IgD-negative memory B cell (primary cell): ENCODE results near the gene TMEM41B. TPM values are rescaled to one million over a fixed set of nuclear protein-coding genes. Genes with fewer than 3 reads are reported as not detected.
"Not testable (repeated sequence)": the region's sequence is repeated elsewhere in the genome, so short reads cannot be mapped to it uniquely, and the experiment has no call there.

Source experiments
- H3K27ac Mint-ChIP-seq, 3 donors: one replicate each; pipeline ENCODE4 v1.8.0; 2020 to 2022; ENCODE audit warnings: mild to moderate bottlenecking in 3 of 3, mixed read lengths in 3 of 3, moderate library complexity in 1 of 3
- H3K27me3 Mint-ChIP-seq: one replicate; pipeline ENCODE4 v1.8.0; 2021; ENCODE audit warnings: mixed read lengths
- H3K36me3 Mint-ChIP-seq: one replicate; pipeline ENCODE4 v1.8.0; 2020; ENCODE audit warnings: mild to moderate bottlenecking, mixed read lengths
- H3K4me1 Mint-ChIP-seq, 3 donors: one replicate each; pipeline ENCODE4 v1.8.0; 2020 to 2022; ENCODE audit warnings: mixed read lengths in 3 of 3, mild to moderate bottlenecking in 1 of 3
- H3K4me3 Mint-ChIP-seq, 4 donors: one replicate each; pipeline ENCODE4 v1.8.0; 2020 to 2022; ENCODE audit warnings: mild to moderate bottlenecking in 4 of 4, mixed read lengths in 4 of 4, moderate library complexity in 3 of 4
- H3K9me3 Mint-ChIP-seq, 3 donors: one replicate each; pipeline ENCODE4 v1.8.0; 2020 to 2021; ENCODE audit warnings: mixed read lengths in 3 of 3, mild to moderate bottlenecking in 1 of 3
- polyA plus RNA-seq: library from polyadenylated mRNA; unstranded; fragments of 300-500 nt; fragmentation: Illumina TruSeq; gene quantifications from one replicate; pipeline ENCODE4 v1.2.3, GENCODE V29; 2021

TMEM41B gene
- 9.0 TPM for polyA plus RNA-seq

GRCh38 chr11:9314291-9315077 is at the start of gene TMEM41B:
TSS of gene TMEM41B (minus strand) at chr11:9314593. CDS start at chr11:9314441, 152 bp downstream.
- H3K9me3 Mint-ChIP-seq: no peaks in the 10 kb centered on the region
- H3K27ac Mint-ChIP-seq: peak within 1 kb of the TSS; percentile 90 to 98 (median 96)
- peaks cover 8% of the 10 kb centered on the region for H3K36me3 Mint-ChIP-seq
- H3K4me1 Mint-ChIP-seq: peaks cover 22 to 39% (median 26%) of the 10 kb centered on the region in 3 donors
- H3K4me3 Mint-ChIP-seq: peak within 1 kb of the TSS; percentile 97 to 99 (median 97)
- H3K27me3 Mint-ChIP-seq: peaks cover 6% of the 10 kb centered on the region

- H3K4me3 Mint-ChIP-seq: peak overlapping the region in 2 of 4 donors; percentile 83 to 86
- H3K27ac Mint-ChIP-seq: peak overlapping the region in 1 of 3 donors; percentile 39
- H3K27me3 Mint-ChIP-seq: no peaks in the 10 kb centered on the region
- peaks cover 3 to 8% (median 5%) of the 10 kb centered on the region in 3 donors for H3K4me1 Mint-ChIP-seq
- no peaks in the 10 kb centered on the region for H3K36me3 Mint-ChIP-seq
- H3K9me3 Mint-ChIP-seq: no peaks in the 10 kb centered on the region
Observed at GRCh38 chr11:9362393-9362863, 48.0 kb upstream of the TMEM41B start.

GRCh38 chr11:9360862-9361622 is 46.6 kb upstream of the TMEM41B start:
- not testable (repeated sequence) for H3K36me3 Mint-ChIP-seq, H3K27me3 Mint-ChIP-seq, H3K4me1 Mint-ChIP-seq, H3K9me3 Mint-ChIP-seq, H3K27ac Mint-ChIP-seq
- peak overlapping the region in 1 of 4 donors; percentile 47 for H3K4me3 Mint-ChIP-seq

- Mint-ChIP-seq H3K4me3 (no peak overlapping the region), H3K9me3 (no peaks in the 10 kb centered on the region), H3K27ac (no peak overlapping the region), H3K4me1 (peaks cover 0 to 1% (median 0%) of the 10 kb centered on the region in 3 donors), H3K27me3 (no peaks in the 10 kb centered on the region), H3K36me3 (no peaks in the 10 kb centered on the region)
Observed at GRCh38 chr11:9357041-9357440, 42.6 kb upstream of the TMEM41B start.

- Mint-ChIP-seq H3K4me1 (no peaks in the 10 kb centered on the region), H3K27ac (no peak overlapping the region), H3K36me3 (peaks cover 2% of the 10 kb centered on the region), H3K27me3 (peaks cover 5% of the 10 kb centered on the region), H3K9me3 (no peaks in the 10 kb centered on the region), H3K4me3 (no peak overlapping the region)
Observed at GRCh38 chr11:9351321-9351881, 37.0 kb upstream of the TMEM41B start.

- H3K36me3 Mint-ChIP-seq, H3K9me3 Mint-ChIP-seq, H3K27me3 Mint-ChIP-seq, H3K4me1 Mint-ChIP-seq, H3K27ac Mint-ChIP-seq, H3K4me3 Mint-ChIP-seq: not testable (repeated sequence)
Observed at GRCh38 chr11:9347779-9348178, 33.4 kb upstream of the TMEM41B start.

GRCh38 chr11:9347100-9347499 is 32.7 kb upstream of the TMEM41B start:
- H3K27me3 Mint-ChIP-seq: peaks cover 5% of the 10 kb centered on the region
- peak overlapping the region in 1 of 3 donors; percentile 76 for H3K27ac Mint-ChIP-seq
- H3K9me3 Mint-ChIP-seq: no peaks in the 10 kb centered on the region
- peaks cover 0 to 2% (median 0%) of the 10 kb centered on the region in 3 donors for H3K4me1 Mint-ChIP-seq
- no peak overlapping the region for H3K4me3 Mint-ChIP-seq
- peaks cover 2% of the 10 kb centered on the region for H3K36me3 Mint-ChIP-seq

GRCh38 chr11:9344061-9344680 is 29.8 kb upstream of the TMEM41B start:
- peaks cover 2% of the 10 kb centered on the region for H3K36me3 Mint-ChIP-seq
- H3K4me1 Mint-ChIP-seq: peaks cover 0 to 2% (median 0%) of the 10 kb centered on the region in 3 donors
- no peak overlapping the region for H3K27ac Mint-ChIP-seq
- H3K27me3 Mint-ChIP-seq: no peaks in the 10 kb centered on the region
- no peaks in the 10 kb centered on the region for H3K9me3 Mint-ChIP-seq
- H3K4me3 Mint-ChIP-seq: no peak overlapping the region

- no peaks in the 10 kb centered on the region for H3K36me3 Mint-ChIP-seq
- no peak overlapping the region for H3K4me3 Mint-ChIP-seq
- no peaks in the 10 kb centered on the region for H3K27me3 Mint-ChIP-seq
- H3K9me3 Mint-ChIP-seq: no peaks in the 10 kb centered on the region
- H3K27ac Mint-ChIP-seq: no peak overlapping the region
- H3K4me1 Mint-ChIP-seq: peaks cover 0 to 2% (median 0%) of the 10 kb centered on the region in 3 donors
Observed at GRCh38 chr11:9341638-9342178, 27.3 kb upstream of the TMEM41B start.

- no peaks in the 10 kb centered on the region for H3K27me3 Mint-ChIP-seq
- peaks cover 0 to 2% (median 0%) of the 10 kb centered on the region in 3 donors for H3K9me3 Mint-ChIP-seq
- H3K27ac Mint-ChIP-seq: no peak overlapping the region
- no peak overlapping the region for H3K4me3 Mint-ChIP-seq
- H3K4me1 Mint-ChIP-seq: peaks cover 0 to 1% (median 0%) of the 10 kb centered on the region in 3 donors
- peaks cover 2% of the 10 kb centered on the region for H3K36me3 Mint-ChIP-seq
Observed at GRCh38 chr11:9332655-9333054, 18.3 kb upstream of the TMEM41B start.

- Mint-ChIP-seq H3K27ac (no peak overlapping the region), H3K4me3 (no peak overlapping the region), H3K36me3 (peaks cover 2% of the 10 kb centered on the region), H3K27me3 (no peaks in the 10 kb centered on the region), H3K4me1 (peaks cover 0 to 1% (median 0%) of the 10 kb centered on the region in 3 donors), H3K9me3 (peaks cover 0 to 2% (median 0%) of the 10 kb centered on the region in 3 donors)
Observed at GRCh38 chr11:9330387-9331384, 16.3 kb upstream of the TMEM41B start.

- peaks cover 3 to 9% (median 5%) of the 10 kb centered on the region in 3 donors for H3K4me1 Mint-ChIP-seq
- peaks cover 0 to 2% (median 0%) of the 10 kb centered on the region in 3 donors for H3K9me3 Mint-ChIP-seq
- H3K4me3 Mint-ChIP-seq: no peak overlapping the region
- peaks cover 14% of the 10 kb centered on the region for H3K27me3 Mint-ChIP-seq
- H3K27ac Mint-ChIP-seq: no peak overlapping the region
- no peaks in the 10 kb centered on the region for H3K36me3 Mint-ChIP-seq
Observed at GRCh38 chr11:9320047-9320446, 5.7 kb upstream of the TMEM41B start.

GRCh38 chr11:9319377-9320001 is 5.1 kb upstream of the TMEM41B start:
- not testable (repeated sequence) for H3K4me1 Mint-ChIP-seq, H3K9me3 Mint-ChIP-seq, H3K36me3 Mint-ChIP-seq
- Mint-ChIP-seq H3K27me3 (peaks cover 14% of the 10 kb centered on the region), H3K4me3 (peak overlapping the region in 2 of 4 donors; percentile 61 to 74), H3K27ac (peak overlapping the region in 1 of 3 donors; percentile 28)
